Putamen (tissue), 1 donor: ENCODE measurements around the gene RASGRP4.
"Not testable (repeated sequence)": the region's sequence is repeated elsewhere in the genome, so short reads cannot be mapped to it uniquely, and the experiment has no call there.

Experiments used
- DNase-seq: peaks from one replicate; pipeline ENCODE4 v3.0.0-alpha.2; 2016; ENCODE audit warnings: low spot score

The RASGRP4 gene, protein sequence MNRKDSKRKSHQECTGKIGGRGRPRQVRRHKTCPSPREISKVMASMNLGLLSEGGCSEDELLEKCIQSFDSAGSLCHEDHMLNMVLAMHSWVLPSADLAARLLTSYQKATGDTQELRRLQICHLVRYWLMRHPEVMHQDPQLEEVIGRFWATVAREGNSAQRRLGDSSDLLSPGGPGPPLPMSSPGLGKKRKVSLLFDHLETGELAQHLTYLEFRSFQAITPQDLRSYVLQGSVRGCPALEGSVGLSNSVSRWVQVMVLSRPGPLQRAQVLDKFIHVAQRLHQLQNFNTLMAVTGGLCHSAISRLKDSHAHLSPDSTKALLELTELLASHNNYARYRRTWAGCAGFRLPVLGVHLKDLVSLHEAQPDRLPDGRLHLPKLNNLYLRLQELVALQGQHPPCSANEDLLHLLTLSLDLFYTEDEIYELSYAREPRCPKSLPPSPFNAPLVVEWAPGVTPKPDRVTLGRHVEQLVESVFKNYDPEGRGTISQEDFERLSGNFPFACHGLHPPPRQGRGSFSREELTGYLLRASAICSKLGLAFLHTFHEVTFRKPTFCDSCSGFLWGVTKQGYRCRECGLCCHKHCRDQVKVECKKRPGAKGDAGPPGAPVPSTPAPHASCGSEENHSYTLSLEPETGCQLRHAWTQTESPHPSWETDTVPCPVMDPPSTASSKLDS

GRCh38 chr19:38425810-38426466 is at the start of gene RASGRP4:
TSS of gene RASGRP4 (minus strand) at chr19:38426219. CDS start at chr19:38426091, 128 bp downstream.
- DNase-seq, result peak; percentile 11

- no peak for DNase-seq
Measured at GRCh38 chr19:38475176-38475575, 49.2 kb upstream of the RASGRP4 start.

GRCh38 chr19:38473201-38473600 is 47.2 kb upstream of the RASGRP4 start:
- no peak for DNase-seq

DNA sequence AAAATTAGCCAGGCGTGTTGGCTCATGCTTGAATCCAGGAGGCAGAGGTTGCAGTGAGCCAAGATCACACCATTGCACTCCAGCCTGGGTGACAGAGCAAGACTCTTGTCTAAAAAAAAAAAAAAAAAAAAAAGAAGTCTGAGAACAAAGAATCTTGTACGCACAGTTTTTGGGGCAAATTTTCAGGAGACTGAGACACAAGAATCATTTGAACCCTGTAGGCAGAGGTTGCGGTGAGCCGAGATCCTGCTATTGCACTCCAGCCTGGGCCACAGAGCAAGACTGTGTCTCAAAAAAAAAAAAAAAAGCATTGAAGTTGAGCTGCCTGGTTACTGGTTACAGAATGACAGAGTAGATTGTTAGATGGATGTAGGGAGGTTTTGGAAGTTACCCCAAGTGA is 46.7 kb upstream of the RASGRP4 start:
- DNase-seq, result not testable (repeated sequence)

DNA sequence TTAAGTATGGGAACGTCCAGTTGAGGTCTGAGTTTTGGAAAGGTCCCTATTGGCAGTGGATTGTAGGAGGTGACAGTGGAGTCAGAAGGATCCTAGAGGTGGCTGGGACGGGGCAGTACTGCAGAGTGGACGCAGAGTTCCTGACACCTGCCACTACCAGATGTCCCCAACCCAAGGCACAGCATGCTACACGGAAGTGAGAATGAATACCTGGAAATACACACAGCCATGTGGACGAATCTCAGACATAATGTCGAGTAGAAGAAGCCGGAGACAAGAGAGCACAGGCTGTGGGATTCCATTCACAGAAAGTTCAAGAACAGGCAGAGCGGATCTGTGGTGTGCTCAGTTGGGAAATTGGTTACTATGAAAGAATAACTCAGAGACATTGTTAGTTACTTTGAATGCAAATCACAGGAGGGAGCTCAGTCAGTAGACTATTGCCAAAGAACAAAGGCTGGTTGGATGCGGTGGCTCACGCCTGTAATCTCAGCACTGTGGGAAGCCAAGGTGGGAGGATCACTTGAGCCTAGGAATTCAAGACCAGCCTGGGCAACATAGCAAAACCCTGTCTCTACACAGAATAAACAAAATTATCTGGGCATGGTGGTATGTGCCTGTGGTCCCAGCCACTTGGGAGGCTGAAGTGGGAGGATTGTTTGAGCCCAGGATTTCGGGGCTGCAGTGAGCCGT is 44.9 kb upstream of the RASGRP4 start:
- DNase-seq, result no peak

- no peak for DNase-seq
Measured at GRCh38 chr19:38469151-38469550, 43.1 kb upstream of the RASGRP4 start.

- DNase-seq, result no peak
Measured at GRCh38 chr19:38467541-38468525, 41.8 kb upstream of the RASGRP4 start.

- DNase-seq, result no peak
Measured at GRCh38 chr19:38466050-38466449, 40.0 kb upstream of the RASGRP4 start.

DNA sequence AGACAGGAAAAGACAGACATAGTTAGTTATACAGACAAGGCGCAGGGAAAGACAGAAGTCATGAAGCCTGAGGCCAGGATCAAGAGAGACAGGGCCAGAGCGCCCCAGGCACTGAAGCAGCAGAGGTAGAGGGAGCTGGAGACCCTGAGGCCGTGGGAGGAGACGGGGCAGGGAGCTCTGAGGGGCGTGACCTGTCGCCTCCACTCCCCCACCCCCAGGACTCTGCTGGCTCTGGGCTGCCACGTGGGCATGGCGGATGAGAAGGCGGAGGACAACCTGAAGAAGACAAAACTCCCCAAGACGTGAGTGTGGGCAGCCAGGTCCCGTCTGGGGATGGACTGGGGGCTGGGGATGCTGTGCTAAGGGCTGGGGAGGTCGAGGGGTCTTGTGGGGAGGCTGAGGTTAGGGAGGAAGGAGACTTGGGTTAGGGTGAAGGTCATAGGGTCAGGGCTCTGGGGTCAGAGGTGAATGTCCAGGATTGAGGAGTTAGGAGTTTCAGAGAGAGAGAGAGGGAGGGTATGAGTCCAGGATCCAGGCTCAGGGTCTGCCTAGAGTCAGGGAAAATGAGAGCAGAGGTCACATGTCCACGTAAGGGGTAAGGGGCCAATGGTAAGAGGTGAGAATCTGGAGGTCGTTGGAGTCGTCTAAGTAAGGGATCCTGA is 38.5 kb upstream of the RASGRP4 start:
- no peak for DNase-seq

DNA sequence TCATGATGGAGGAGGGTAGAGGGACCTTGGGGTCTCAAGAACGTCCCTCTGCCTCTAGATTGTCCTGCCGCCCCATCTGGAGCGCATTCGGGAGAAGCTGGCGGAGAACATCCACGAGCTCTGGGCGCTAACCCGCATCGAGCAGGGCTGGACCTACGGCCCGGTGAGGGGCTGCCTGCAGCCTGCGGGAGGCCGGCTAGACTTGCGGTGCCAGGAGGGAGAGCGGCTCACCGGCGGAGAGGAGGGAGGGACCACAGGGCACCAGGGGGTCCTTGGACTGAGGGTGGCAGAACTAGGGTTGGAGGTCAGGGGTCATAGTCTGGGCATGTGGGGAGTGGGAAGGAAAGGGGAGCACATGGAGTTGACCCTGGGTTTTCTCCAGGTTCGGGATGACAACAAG is 37.3 kb upstream of the RASGRP4 start:
- DNase-seq, result no peak

- DNase-seq, result no peak
Measured at GRCh38 chr19:38458991-38459390, 33.0 kb upstream of the RASGRP4 start.

- DNase-seq, result no peak
Measured at GRCh38 chr19:38457690-38458405, 31.8 kb upstream of the RASGRP4 start.

DNA sequence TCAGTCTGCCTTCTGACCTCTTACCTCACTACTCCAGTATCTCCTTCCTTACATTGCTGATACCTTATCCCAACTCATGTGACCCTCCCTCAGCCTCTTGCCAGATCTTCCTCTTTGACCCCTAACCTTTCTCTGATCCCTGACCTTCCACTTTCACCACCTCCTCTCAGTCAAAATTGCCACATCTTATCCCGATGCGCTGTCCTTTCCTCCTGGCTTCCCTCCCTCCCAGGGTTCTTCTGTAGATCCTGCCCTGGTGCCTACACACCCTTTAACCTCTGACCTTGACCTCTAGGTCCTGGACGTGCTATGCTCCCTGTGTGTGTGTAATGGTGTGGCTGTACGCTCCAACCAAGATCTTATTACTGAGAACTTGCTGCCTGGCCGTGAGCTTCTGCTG is 31.2 kb upstream of the RASGRP4 start:
- no peak for DNase-seq

- no peak for DNase-seq
Measured at GRCh38 chr19:38455031-38455430, 29.0 kb upstream of the RASGRP4 start.

DNA sequence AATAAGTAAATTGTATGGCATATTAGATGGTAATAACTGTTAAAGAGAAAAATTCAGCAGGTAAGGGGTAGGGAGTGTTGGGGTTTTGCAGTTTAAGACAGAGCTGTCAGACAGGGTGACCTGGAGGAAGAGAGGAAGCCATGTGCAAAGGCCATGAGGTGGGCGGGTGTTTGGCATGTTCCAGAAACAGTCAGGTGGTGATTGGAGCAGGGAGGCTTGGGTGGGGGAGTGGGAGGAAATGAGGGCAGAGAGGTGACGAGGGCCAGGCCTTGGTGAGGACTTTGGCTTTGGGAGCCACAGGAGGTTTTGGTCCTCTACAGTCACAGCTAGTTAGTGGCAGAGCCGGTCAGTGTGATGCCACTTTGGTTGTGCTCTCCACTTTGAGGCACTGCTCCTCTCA is 27.6 kb upstream of the RASGRP4 start:
- DNase-seq, result no peak

- no peak for DNase-seq
Measured at GRCh38 chr19:38452430-38453366, 26.7 kb upstream of the RASGRP4 start.

DNA sequence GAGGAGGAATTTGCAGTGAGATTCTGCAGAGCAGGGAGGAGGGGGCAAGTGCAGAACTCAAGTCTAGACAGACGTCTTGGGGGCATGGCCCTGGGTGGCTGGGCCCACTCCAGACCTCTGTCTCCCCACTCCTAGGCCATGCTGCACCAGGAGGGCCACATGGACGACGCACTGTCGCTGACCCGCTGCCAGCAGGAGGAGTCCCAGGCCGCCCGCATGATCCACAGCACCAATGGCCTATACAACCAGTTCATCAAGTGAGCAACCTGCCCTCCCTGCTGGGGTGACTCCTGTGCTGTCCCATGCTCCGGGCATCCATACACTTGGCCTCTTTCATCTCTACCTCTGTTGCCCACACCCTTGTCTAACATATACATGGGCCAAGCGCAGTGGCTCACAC is 25.6 kb upstream of the RASGRP4 start:
- DNase-seq, result no peak

DNA sequence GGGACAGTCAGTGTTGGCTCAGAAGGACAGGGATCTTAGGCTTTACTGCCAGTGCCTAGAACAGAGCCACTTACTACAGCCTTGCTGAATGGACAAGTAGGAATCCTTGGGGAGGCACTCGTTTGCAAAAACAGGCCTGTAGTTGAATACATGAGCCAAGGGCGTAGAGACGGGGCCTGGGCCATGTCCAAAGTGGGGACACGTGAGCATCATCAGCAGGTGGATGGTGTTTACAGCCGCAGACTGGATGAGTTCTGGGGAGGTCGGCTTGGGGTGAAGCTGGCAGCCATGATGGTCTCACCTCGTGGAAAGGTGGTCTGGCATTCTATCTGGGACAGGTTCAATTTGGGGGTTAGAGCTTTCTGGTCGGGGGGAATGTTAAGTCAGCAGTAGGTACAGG is 25.0 kb upstream of the RASGRP4 start:
- no peak for DNase-seq

DNA sequence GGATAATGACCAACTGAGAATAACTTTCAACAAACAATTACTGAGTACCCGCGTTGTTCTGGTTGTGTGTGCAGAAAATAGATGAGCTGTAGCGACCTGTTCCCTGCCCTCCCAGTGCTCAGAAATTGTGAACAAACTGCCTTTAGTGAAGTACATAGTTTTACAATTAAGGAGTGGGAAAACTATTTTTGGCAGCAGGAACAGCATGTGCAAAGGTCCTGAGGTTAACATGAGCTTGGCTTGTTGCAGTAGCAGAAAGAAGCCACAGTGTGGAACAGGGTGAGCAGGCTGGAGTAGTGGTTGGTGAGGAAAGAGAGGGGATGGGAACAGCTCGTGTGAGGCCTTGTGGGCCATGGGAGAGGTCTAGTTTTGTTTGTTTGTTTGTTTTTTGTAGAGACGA is 23.5 kb upstream of the RASGRP4 start:
- DNase-seq, result no peak
